GM08714 (cell line): ENCODE results near the gene TBC1D20.
A peak's percentile ranks its signal among the peaks of the same experiment; 100 is the strongest.
"Not testable (repeated sequence)": the region's sequence is repeated elsewhere in the genome, so short reads cannot be mapped to it uniquely, and the experiment has no call there.

ENCODE experiments used
- H3K4me3 ChIP-seq: fragments of 200-500 bp; sonication (Bioruptor generic); 2 replicates; pipeline ENCODE4 v1.5.1; 2014; ENCODE audit warnings: mild to moderate bottlenecking, low read length, inconsistent platforms
- ZNF274 ChIP-seq: IDR thresholded peaks from 2 replicates; pipeline ENCODE4 v1.6.1; 2012; ENCODE audit warnings: mild to moderate bottlenecking, low read depth, low read length

Gene TBC1D20

GRCh38 chr20:480044-480443 is 17.7 kb upstream of the TBC1D20 start:
- TF ChIP-seq ZNF274, result no peak
- H3K4me3 ChIP-seq, result no peak overlapping the region

GRCh38 chr20:479487-479886 is 17.2 kb upstream of the TBC1D20 start:
- no peak overlapping the region for H3K4me3 ChIP-seq
- no peak for TF ChIP-seq ZNF274

GRCh38 chr20:478949-479429 is 16.7 kb upstream of the TBC1D20 start:
- no peak for TF ChIP-seq ZNF274
- no peak overlapping the region for H3K4me3 ChIP-seq

- TF ChIP-seq ZNF274, result no peak
- no peak overlapping the region for H3K4me3 ChIP-seq
Measured at GRCh38 chr20:478010-478948, 15.9 kb upstream of the TBC1D20 start.

- H3K4me3 ChIP-seq, result not testable (repeated sequence)
Measured at GRCh38 chr20:476561-477249, 14.4 kb upstream of the TBC1D20 start.

GRCh38 chr20:475463-476357 is 13.4 kb upstream of the TBC1D20 start:
- TF ChIP-seq ZNF274, result no peak

GRCh38 chr20:474581-474980 is 12.2 kb upstream of the TBC1D20 start:
- no peak for TF ChIP-seq ZNF274
- no peak overlapping the region for H3K4me3 ChIP-seq

More at GRCh38 chr20:475463-476357, 13.4 kb upstream of the TBC1D20 start:
- no peak overlapping the region for H3K4me3 ChIP-seq

GRCh38 chr20:472889-473292 is 10.6 kb upstream of the TBC1D20 start:
- H3K4me3 ChIP-seq, result no peak overlapping the region
- no peak for TF ChIP-seq ZNF274

- no peak for TF ChIP-seq ZNF274
- H3K4me3 ChIP-seq, result no peak overlapping the region
Measured at GRCh38 chr20:472137-472846, 10.0 kb upstream of the TBC1D20 start.

- no peak for TF ChIP-seq ZNF274
- H3K4me3 ChIP-seq, result no peak overlapping the region
Measured at GRCh38 chr20:469746-470490, 7.6 kb upstream of the TBC1D20 start.

GRCh38 chr20:467755-468154 is 5.4 kb upstream of the TBC1D20 start:
- no peak for TF ChIP-seq ZNF274
- no peak overlapping the region for H3K4me3 ChIP-seq

GRCh38 chr20:461254-462198 is 807 bp downstream of the TBC1D20 start:
- TF ChIP-seq ZNF274, result no peak
- H3K4me3 ChIP-seq, result peak overlapping the region; percentile 81

- TF ChIP-seq ZNF274, result no peak
- peak overlapping the region; percentile 81 for H3K4me3 ChIP-seq
Measured at GRCh38 chr20:460707-461106, 1.6 kb downstream of the TBC1D20 start.
